Measurements from ENCODE around the gene GPR156. TPM values are rescaled to one million over a fixed set of nuclear protein-coding genes. Genes with fewer than 3 reads are reported as not detected.

GPR156 gene
- total and polyA plus RNA-seq, 2 of the 4 experiments (the other 2 are of a cell fraction), result 0.09 to 0.18 TPM

GRCh38 chr3:120306519-120307455, 21.8 kb upstream of the GPR156 start (continued):
- no peak for TF ChIP-seq RFX5 (IDR thresholded peaks at IDR 0.05; ENCODE audit: low read depth, low read length)

DNA sequence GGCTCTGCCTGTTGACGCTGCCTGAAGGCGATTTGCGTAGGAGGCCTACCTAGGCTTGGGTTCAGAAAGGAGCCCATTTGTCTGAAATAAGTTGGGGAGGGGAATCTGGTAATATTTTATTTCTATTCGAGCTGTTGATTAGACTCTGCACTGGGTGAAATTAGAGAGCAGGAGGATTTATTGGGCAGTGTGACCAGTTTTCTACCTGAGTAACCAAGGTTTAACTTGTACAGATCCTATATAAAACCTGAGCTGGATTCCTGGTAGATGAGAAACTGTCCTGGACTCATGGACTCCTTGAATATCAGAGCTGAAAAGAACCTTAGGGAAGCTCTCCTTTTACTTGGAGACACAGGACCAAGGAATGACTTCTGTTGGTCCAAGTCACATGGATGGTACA, 19.6 kb upstream of the GPR156 start:
- Histone ChIP-seq H3K9me3 (ENCODE audit: control insufficient read depth, insufficient read depth, low read length) (no peaks in the 10 kb centered on the region), H3K4me1 (ENCODE audit: control insufficient read depth, insufficient read depth, low read length) (no peaks in the 10 kb centered on the region), H3K4ac (ENCODE audit: low read depth, low read length) (no peak overlapping the region), H3K79me1 (ENCODE audit: low read depth in 1 of 2, low read length in 2 of 2) (no peaks in the 10 kb centered on the region), H3K23ac (ENCODE audit: low read depth, low read length) (no peak overlapping the region), H2AK9ac (replicated peaks; ENCODE audit: low read depth, low read length, poor library complexity) (no peak overlapping the region), H2AK5ac (ENCODE audit: low read depth, low read length) (no peak overlapping the region), H2AFZ (replicated peaks; ENCODE audit: low read length, poor library complexity) (no peak overlapping the region), H2BK120ac (ENCODE audit: low read depth, low read length) (no peak overlapping the region), H3K4me2 (ENCODE audit: low read depth, low read length) (no peak overlapping the region), H3K14ac (replicated peaks; ENCODE audit: low read depth, low read length) (no peak overlapping the region), H4K91ac (ENCODE audit: insufficient read depth, low read depth, low read length) (no peak overlapping the region), H3K9ac (ENCODE audit: low read depth, low read length) (no peak overlapping the region), H4K5ac (ENCODE audit: low read depth, low read length) (no peak overlapping the region), H3K56ac (ENCODE audit: extremely low read depth, insufficient read depth, low read length) (no peak overlapping the region), H2BK20ac (ENCODE audit: low read depth, low read length) (no peak overlapping the region), H4K8ac (ENCODE audit: low read depth in 2 of 2, low read length in 2 of 2) (no peak overlapping the region), H3K36me3 (ENCODE audit: control insufficient read depth, insufficient read depth, low read length) (no peaks in the 10 kb centered on the region), H3K4me3 (ENCODE audit: insufficient read depth, low read depth, low read length) (no peak overlapping the region), H3K18ac (ENCODE audit: low read depth, low read length) (no peak overlapping the region), H3K27ac (ENCODE audit: insufficient read depth, low read length) (no peak overlapping the region), H3K27me3 (ENCODE audit: control insufficient read depth, insufficient read depth, low read length) (no peaks in the 10 kb centered on the region), H4K20me1 (ENCODE audit: insufficient read depth, low read length) (no peaks in the 10 kb centered on the region), H2BK15ac (ENCODE audit: low read depth, low read length) (no peak overlapping the region), H3K9me1 (ENCODE audit: insufficient read depth, low read length) (no peaks in the 10 kb centered on the region), H2BK5ac (ENCODE audit: low read depth, low read length, poor library complexity, severe bottlenecking) (no peak overlapping the region)
- intact Hi-C loops (cut with micrococcal nuclease), result no loop called here
- WGBS, 2 experiments (ENCODE audit: extremely low coverage in 2 of 2, insufficient read length in 1 of 2), result 100% methylated on average over 3 of the region's 4 CpGs; no CpG with 5 or more reads in 1 of the 2 experiments
- no TSS peak for BruUV-seq (replicated peaks)
- CTCF ChIA-PET, result no interaction called here
- dilution Hi-C loops (cut with HindIII; ENCODE audit: low sequenced_read_pairs, unreplicated experiment), result no loop called here
- POLR2A ChIA-PET (ENCODE audit: unreplicated experiment), result no interaction called here
- no peak for TF ChIP-seq CHD1 (IDR thresholded peaks at IDR 0.05; ENCODE audit: low read depth, low read length)
- TF ChIP-seq RAD21 (IDR thresholded peaks at IDR 0.05; ENCODE audit: low read length), result no peak
- no peak for TF ChIP-seq RFX5 (IDR thresholded peaks at IDR 0.05; ENCODE audit: low read depth, low read length)
- TF ChIP-seq NFE2L2 (IDR thresholded peaks at IDR 0.05; ENCODE audit: low read depth, low read length), result no peak
- TF ChIP-seq POLR2A (IDR thresholded peaks at IDR 0.05; ENCODE audit: low read depth, low read length), result no peak
- TF ChIP-seq, protein P1, sequence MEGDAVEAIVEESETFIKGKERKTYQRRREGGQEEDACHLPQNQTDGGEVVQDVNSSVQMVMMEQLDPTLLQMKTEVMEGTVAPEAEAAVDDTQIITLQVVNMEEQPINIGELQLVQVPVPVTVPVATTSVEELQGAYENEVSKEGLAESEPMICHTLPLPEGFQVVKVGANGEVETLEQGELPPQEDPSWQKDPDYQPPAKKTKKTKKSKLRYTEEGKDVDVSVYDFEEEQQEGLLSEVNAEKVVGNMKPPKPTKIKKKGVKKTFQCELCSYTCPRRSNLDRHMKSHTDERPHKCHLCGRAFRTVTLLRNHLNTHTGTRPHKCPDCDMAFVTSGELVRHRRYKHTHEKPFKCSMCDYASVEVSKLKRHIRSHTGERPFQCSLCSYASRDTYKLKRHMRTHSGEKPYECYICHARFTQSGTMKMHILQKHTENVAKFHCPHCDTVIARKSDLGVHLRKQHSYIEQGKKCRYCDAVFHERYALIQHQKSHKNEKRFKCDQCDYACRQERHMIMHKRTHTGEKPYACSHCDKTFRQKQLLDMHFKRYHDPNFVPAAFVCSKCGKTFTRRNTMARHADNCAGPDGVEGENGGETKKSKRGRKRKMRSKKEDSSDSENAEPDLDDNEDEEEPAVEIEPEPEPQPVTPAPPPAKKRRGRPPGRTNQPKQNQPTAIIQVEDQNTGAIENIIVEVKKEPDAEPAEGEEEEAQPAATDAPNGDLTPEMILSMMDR (conservative IDR thresholded peaks at IDR 0.05; ENCODE audit: low read depth, low read length), result no peak
- no peak for TF ChIP-seq MXI1 (IDR thresholded peaks at IDR 0.05; ENCODE audit: borderline replicate concordance, low read depth, low read length)
- no peak for DNase-seq
- in situ Hi-C loops (cut with MboI; ENCODE audit: low sequenced_read_pairs), result no loop called here
- no peak for ATAC-seq (ENCODE audit: low read depth)
